Calu3 (cell line): ENCODE measurements around the gene SELENOF. TPM values are rescaled to one million over a fixed set of nuclear protein-coding genes. Genes with fewer than 3 reads are reported as not detected.

Experiments
- BruUV-seq: library from RNA; stranded (reverse); fragments of 400-500 nt; replicated peaks from 2 replicates; lab custom pipeline; 2021; lab: Mats Ljungman, UMichigan
- CTCF ChIA-PET: fragments of 300-600 bp; sonication (Branson Sonifier 250); formaldehyde crosslinking; loops from one replicate; lab custom pipeline; 2022; ENCODE audit warnings: antibody characterized with exemption; lab: Charles Lee
- DNase-seq: peaks from one replicate; pipeline ENCODE4 v3.0.0; 2022
- H3K27ac Mint-ChIP-seq: one replicate; pipeline ENCODE4 v1.8.0; 2022; ENCODE audit warnings: mixed read lengths; ENCODE audit not compliant: unreplicated experiment
- H3K27me3 Mint-ChIP-seq: one replicate; pipeline ENCODE4 v1.8.0; 2022; ENCODE audit warnings: mixed read lengths; ENCODE audit not compliant: unreplicated experiment
- H3K36me3 Mint-ChIP-seq: one replicate; pipeline ENCODE4 v1.8.0; 2022; ENCODE audit warnings: mild to moderate bottlenecking, moderate library complexity, mixed read lengths; ENCODE audit not compliant: insufficient read depth, unreplicated experiment
- H3K4me1 Mint-ChIP-seq: one replicate; pipeline ENCODE4 v1.8.0; 2022; ENCODE audit warnings: mild to moderate bottlenecking, low read depth, mixed read lengths; ENCODE audit not compliant: unreplicated experiment
- H3K4me3 Mint-ChIP-seq: one replicate; pipeline ENCODE4 v1.8.0; 2022; ENCODE audit warnings: mild to moderate bottlenecking, low read depth, moderate library complexity, mixed read lengths; ENCODE audit not compliant: unreplicated experiment
- H3K9me3 Mint-ChIP-seq: one replicate; pipeline ENCODE4 v1.8.0; 2022; ENCODE audit warnings: low read depth, mixed read lengths; ENCODE audit not compliant: unreplicated experiment
- intact Hi-C: fragments of 100-400 bp; cut with micrococcal nuclease; formaldehyde crosslinking; loops from one replicate; pipeline ENCODE4 v1.10.0; 2022; ENCODE audit not compliant: unreplicated experiment
- total RNA-seq: library from RNA; stranded (reverse); gene quantifications from 2 replicates; pipeline ENCODE4 v1.2.3, GENCODE V29; 2022
- TF ChIP-seq, protein P1 (sequence below): fragments of 200-600 bp; IDR thresholded peaks from one replicate; pipeline ENCODE4 v1.8.0; 2022; ENCODE audit warnings: antibody characterized with exemption; ENCODE audit not compliant: unreplicated experiment

The SELENOF gene
- total RNA-seq, 1 experiment from 2014 or later = 296 TPM

DNA sequence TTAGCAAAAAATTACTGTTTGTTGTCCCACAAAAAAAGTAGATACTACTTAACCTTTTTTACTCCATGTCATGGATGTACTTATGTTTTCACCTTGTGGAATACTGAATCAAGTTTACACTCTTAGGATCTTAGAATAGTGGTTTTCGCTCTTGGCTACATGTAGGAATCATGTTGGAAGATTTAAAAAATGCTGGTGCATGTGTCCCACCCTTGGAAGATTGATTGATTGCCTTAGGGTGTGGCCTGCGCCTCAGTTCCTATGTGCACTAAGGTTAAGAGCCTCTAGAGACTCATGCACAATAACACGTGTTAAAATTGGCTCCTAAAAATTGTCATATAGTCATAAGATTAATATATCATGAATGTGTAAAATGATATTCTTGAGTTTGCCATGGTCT, 25.5 kb upstream of the SELENOF start:
- no peak overlapping the region for H3K27ac Mint-ChIP-seq
- no peaks in the 10 kb centered on the region for H3K27me3 Mint-ChIP-seq
- H3K4me1 Mint-ChIP-seq = peaks cover 29% of the 10 kb centered on the region
- no peaks in the 10 kb centered on the region for H3K9me3 Mint-ChIP-seq
- H3K36me3 Mint-ChIP-seq = no peaks in the 10 kb centered on the region
- DNase-seq = no peak
- intact Hi-C loops = no loop called here
- TF ChIP-seq, protein P1, sequence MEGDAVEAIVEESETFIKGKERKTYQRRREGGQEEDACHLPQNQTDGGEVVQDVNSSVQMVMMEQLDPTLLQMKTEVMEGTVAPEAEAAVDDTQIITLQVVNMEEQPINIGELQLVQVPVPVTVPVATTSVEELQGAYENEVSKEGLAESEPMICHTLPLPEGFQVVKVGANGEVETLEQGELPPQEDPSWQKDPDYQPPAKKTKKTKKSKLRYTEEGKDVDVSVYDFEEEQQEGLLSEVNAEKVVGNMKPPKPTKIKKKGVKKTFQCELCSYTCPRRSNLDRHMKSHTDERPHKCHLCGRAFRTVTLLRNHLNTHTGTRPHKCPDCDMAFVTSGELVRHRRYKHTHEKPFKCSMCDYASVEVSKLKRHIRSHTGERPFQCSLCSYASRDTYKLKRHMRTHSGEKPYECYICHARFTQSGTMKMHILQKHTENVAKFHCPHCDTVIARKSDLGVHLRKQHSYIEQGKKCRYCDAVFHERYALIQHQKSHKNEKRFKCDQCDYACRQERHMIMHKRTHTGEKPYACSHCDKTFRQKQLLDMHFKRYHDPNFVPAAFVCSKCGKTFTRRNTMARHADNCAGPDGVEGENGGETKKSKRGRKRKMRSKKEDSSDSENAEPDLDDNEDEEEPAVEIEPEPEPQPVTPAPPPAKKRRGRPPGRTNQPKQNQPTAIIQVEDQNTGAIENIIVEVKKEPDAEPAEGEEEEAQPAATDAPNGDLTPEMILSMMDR = no peak
- BruUV-seq = no TSS peak
- CTCF ChIA-PET = interaction anchor here (0.7 kb wide), 1 partner anchor 32 kb away, joined by 3 read pairs; no protein-coding TSS in a partner anchor
- no peak overlapping the region for H3K4me3 Mint-ChIP-seq

DNA sequence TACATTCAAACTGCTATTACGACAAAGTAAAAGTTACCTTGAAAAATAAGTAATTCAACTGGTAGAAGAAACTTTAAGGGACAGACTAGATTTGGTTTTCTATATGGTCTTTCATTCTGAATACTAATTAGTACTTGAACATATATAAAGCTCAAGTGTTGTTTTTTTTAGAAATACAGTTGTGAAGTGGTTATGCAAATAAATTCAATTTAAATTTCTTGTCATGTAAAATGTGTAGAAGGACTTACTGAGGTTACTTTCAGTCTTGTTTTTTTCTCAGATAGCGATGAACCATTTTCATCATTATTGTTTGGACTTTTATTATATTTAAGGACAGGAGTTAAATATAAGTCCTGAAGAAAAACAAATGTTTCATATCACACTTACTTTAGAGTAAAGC, 24.9 kb upstream of the SELENOF start:
- no peaks in the 10 kb centered on the region for H3K36me3 Mint-ChIP-seq
- intact Hi-C loops = no loop called here
- peaks cover 35% of the 10 kb centered on the region for H3K4me1 Mint-ChIP-seq
- TF ChIP-seq, protein P1 = no peak
- no peaks in the 10 kb centered on the region for H3K27me3 Mint-ChIP-seq
- H3K4me3 Mint-ChIP-seq = no peak overlapping the region
- BruUV-seq = no TSS peak
- H3K9me3 Mint-ChIP-seq = no peaks in the 10 kb centered on the region
- no peak for DNase-seq
- no peak overlapping the region for H3K27ac Mint-ChIP-seq
- CTCF ChIA-PET = interaction anchor here (0.7 kb wide), 1 partner anchor 32 kb away, joined by 3 read pairs; no protein-coding TSS in a partner anchor

- H3K27ac Mint-ChIP-seq = peak overlapping the region; percentile 71
- no peaks in the 10 kb centered on the region for H3K36me3 Mint-ChIP-seq
- BruUV-seq = no TSS peak
These were observed 24.5 kb upstream of the SELENOF start for GRCh38 chr1:86938450-86938849.

DNA sequence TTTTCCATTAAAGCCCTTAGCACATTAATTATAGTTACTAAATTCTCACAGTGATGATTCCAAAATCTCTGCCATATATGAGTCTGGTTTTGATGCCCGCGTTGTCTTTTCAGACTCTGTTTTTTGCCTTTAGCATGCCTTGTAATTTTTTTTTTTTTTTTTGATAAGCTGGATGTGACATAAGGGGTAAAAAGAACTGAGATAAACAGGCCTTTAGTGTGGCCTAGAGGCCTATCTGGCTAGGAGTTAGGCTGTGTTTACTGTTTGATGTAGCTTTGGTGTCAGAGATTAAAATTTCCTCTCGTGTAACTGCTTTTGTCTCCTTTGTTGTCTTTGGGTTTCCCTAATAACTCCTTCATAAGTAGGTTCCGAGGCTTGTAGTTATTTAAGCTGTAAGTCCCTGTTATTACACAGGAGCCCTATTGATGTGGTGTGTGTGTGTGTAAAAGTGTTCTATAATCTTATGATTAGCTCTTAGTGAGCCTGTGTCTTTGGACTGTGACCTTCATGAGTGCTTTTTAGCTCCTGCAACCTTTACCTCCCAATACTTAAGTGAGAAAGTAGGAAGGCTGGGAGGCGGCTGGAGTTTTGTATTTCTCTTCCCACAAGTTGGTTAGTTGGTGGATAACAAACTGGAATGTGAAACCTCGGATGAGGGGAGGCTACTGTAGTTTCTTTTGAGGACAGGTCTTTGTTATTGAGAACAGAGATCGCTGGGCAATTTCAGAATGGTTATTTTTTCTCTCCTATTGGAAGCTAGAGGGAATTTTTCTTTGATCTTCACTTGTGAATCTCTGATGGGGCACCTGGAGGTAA, 19.8 kb upstream of the SELENOF start:
- intact Hi-C loops = no loop called here
- H3K27ac Mint-ChIP-seq = no peak overlapping the region

More at GRCh38 chr1:86938450-86938849, 24.5 kb upstream of the SELENOF start:
- intact Hi-C loops = no loop called here
- H3K4me3 Mint-ChIP-seq = no peak overlapping the region
- no peaks in the 10 kb centered on the region for H3K9me3 Mint-ChIP-seq
- CTCF ChIA-PET = interaction anchor here (0.7 kb wide), 1 partner anchor 33 kb away, joined by 3 read pairs; no protein-coding TSS in a partner anchor
- TF ChIP-seq, protein P1 = no peak
- peaks cover 39% of the 10 kb centered on the region for H3K4me1 Mint-ChIP-seq
- peak; percentile 30 for DNase-seq
- no peaks in the 10 kb centered on the region for H3K27me3 Mint-ChIP-seq

More for the DNA sequence above, 19.8 kb upstream of the SELENOF start:
- Mint-ChIP-seq H3K27me3 (no peaks in the 10 kb centered on the region), H3K36me3 (no peaks in the 10 kb centered on the region), H3K4me3 (no peak overlapping the region), H3K4me1 (peaks cover 46% of the 10 kb centered on the region), H3K9me3 (no peaks in the 10 kb centered on the region)
- no peak for DNase-seq
- TF ChIP-seq, protein P1 = no peak
- CTCF ChIA-PET = interaction anchor here (0.5 to 0.7 kb wide), 4 partner anchors 18 to 29 kb away, joined by 3 to 7 read pairs (median 6); no protein-coding TSS in a partner anchor
- BruUV-seq = no TSS peak
